ENCODE measurements around the gene RHEX.

Gene RHEX

GRCh38 chr1:206101351-206102045, 48.5 kb downstream of the RHEX start:
- no peak for TF ChIP-seq CTCF (IDR thresholded peaks at IDR 0.05; ENCODE audit: unreplicated experiment in 3 of 3)
- Mint-ChIP-seq H3K4me1 (peaks cover 12% of the 10 kb centered on the region), H3K27ac (no peak overlapping the region), H3K27me3 (ENCODE audit: low read depth) (peaks cover 9% of the 10 kb centered on the region), H3K4me3 (no peak overlapping the region), H3K9me3 (no peaks in the 10 kb centered on the region), H3K36me3 (ENCODE audit: low read depth) (no peaks in the 10 kb centered on the region)

GRCh38 chr1:206102292-206102936, 49.4 kb downstream of the RHEX start:
- no peak for TF ChIP-seq CTCF (IDR thresholded peaks at IDR 0.05; ENCODE audit: unreplicated experiment in 3 of 3)
- peaks cover 8% of the 10 kb centered on the region for H3K27me3 Mint-ChIP-seq (ENCODE audit: low read depth)
- H3K4me3 Mint-ChIP-seq, result no peak overlapping the region
- no peaks in the 10 kb centered on the region for H3K36me3 Mint-ChIP-seq (ENCODE audit: low read depth)
- peaks cover 14% of the 10 kb centered on the region for H3K4me1 Mint-ChIP-seq
- no peak overlapping the region for H3K27ac Mint-ChIP-seq
- no peaks in the 10 kb centered on the region for H3K9me3 Mint-ChIP-seq

- Mint-ChIP-seq H3K27me3 (ENCODE audit: low read depth) (peaks cover 8% of the 10 kb centered on the region), H3K4me1 (peaks cover 14% of the 10 kb centered on the region), H3K36me3 (ENCODE audit: low read depth) (no peaks in the 10 kb centered on the region), H3K4me3 (no peak overlapping the region), H3K27ac (no peak overlapping the region), H3K9me3 (no peaks in the 10 kb centered on the region)
- no peak for TF ChIP-seq CTCF (IDR thresholded peaks at IDR 0.05; ENCODE audit: unreplicated experiment in 3 of 3)
Measured at GRCh38 chr1:206103979-206104378, 51.0 kb downstream of the RHEX start.

- peaks cover 8% of the 10 kb centered on the region for H3K27me3 Mint-ChIP-seq (ENCODE audit: low read depth)
- H3K9me3 Mint-ChIP-seq, result no peaks in the 10 kb centered on the region
- H3K27ac Mint-ChIP-seq, result peak overlapping the region in 1 of 3 experiments; percentile 17
- no peaks in the 10 kb centered on the region for H3K36me3 Mint-ChIP-seq (ENCODE audit: low read depth)
- no peak overlapping the region for H3K4me3 Mint-ChIP-seq
- TF ChIP-seq CTCF (IDR thresholded peaks at IDR 0.05; ENCODE audit: unreplicated experiment in 3 of 3), result no peak
- H3K4me1 Mint-ChIP-seq, result peaks cover 14% of the 10 kb centered on the region
Measured at GRCh38 chr1:206105464-206105995, 52.6 kb downstream of the RHEX start.

GRCh38 chr1:206106328-206107167, 53.6 kb downstream of the RHEX start:
- Mint-ChIP-seq H3K9me3 (no peaks in the 10 kb centered on the region), H3K4me3 (no peak overlapping the region), H3K27me3 (ENCODE audit: low read depth) (peaks cover 8% of the 10 kb centered on the region), H3K36me3 (ENCODE audit: low read depth) (no peaks in the 10 kb centered on the region), H3K27ac (peak overlapping the region in 2 of 3 experiments; percentile 31 to 66), H3K4me1 (peaks cover 14% of the 10 kb centered on the region)
- TF ChIP-seq CTCF (IDR thresholded peaks at IDR 0.05; ENCODE audit: unreplicated experiment in 3 of 3), result peak; percentile 91 to 92 (median 91)
